Neural cell (in vitro differentiated cells): ENCODE data around the gene ASPRV1.

Source experiments
- MXI1 ChIP-seq: fragments of 450-650 bp; conservative IDR thresholded peaks from 2 replicates; pipeline ENCODE4 v1.6.1; 2014; ENCODE audit warnings: antibody characterized with exemption, mild to moderate bottlenecking; ENCODE audit not compliant: poor library complexity, severe bottlenecking
- POLR2AphosphoS5 ChIP-seq: IDR thresholded peaks from 2 replicates; pipeline ENCODE4 v1.6.1; 2012
- SMC3 ChIP-seq: fragments of 450-650 bp; conservative IDR thresholded peaks from 2 replicates; pipeline ENCODE4 v1.6.1; 2014; ENCODE audit warnings: antibody characterized with exemption, mild to moderate bottlenecking, moderate library complexity; ENCODE audit not compliant: poor library complexity
- TAF1 ChIP-seq: IDR thresholded peaks from 2 replicates; pipeline ENCODE4 v1.6.1; 2012; ENCODE audit warnings: low read depth
- TF ChIP-seq, protein P1 (sequence below): fragments of 450-650 bp; IDR thresholded peaks from 2 replicates; pipeline ENCODE4 v1.5.1; 2014; ENCODE audit warnings: antibody characterized with exemption, mild to moderate bottlenecking, moderate library complexity; ENCODE audit not compliant: poor library complexity, severe bottlenecking
- TF ChIP-seq, protein P2 (sequence below): IDR thresholded peaks from 2 replicates; pipeline ENCODE4 v1.6.1; 2012; ENCODE audit warnings: borderline replicate concordance

DNA sequence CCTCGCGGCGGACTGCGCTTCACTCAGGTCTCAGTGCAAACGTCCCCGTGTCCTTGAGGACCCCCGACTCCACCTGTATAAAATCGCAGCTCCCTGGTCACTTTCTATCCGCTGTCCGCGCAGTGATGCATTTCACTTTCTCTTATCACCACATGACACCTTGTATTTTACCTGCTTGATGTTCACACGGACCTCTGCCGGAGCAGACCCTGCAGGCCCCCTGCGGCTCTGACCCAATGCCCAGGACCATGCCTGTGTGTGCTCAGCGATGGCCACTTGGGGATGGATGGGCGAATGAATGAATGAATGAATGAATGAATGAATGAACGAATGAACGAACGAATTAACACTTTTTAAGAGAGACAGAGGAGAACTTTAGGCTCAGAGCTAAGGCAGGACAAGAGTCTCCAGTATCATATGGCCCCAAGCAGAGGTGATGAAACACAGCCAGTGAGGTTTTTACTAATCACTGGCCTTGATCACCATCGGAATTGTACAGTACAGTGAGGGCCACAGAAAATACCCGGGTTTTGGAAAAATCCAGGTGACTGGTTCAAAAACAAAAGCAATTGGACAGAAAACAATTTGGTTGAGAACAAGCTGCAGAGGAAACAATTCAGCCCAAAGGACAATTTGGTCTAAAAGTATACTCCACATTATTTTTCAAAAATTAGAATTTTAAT is 12.3 kb downstream of the ASPRV1 start:
- TF ChIP-seq, protein P1, sequence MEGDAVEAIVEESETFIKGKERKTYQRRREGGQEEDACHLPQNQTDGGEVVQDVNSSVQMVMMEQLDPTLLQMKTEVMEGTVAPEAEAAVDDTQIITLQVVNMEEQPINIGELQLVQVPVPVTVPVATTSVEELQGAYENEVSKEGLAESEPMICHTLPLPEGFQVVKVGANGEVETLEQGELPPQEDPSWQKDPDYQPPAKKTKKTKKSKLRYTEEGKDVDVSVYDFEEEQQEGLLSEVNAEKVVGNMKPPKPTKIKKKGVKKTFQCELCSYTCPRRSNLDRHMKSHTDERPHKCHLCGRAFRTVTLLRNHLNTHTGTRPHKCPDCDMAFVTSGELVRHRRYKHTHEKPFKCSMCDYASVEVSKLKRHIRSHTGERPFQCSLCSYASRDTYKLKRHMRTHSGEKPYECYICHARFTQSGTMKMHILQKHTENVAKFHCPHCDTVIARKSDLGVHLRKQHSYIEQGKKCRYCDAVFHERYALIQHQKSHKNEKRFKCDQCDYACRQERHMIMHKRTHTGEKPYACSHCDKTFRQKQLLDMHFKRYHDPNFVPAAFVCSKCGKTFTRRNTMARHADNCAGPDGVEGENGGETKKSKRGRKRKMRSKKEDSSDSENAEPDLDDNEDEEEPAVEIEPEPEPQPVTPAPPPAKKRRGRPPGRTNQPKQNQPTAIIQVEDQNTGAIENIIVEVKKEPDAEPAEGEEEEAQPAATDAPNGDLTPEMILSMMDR, result no peak
- TF ChIP-seq POLR2AphosphoS5, result no peak
- TF ChIP-seq, protein P2, sequence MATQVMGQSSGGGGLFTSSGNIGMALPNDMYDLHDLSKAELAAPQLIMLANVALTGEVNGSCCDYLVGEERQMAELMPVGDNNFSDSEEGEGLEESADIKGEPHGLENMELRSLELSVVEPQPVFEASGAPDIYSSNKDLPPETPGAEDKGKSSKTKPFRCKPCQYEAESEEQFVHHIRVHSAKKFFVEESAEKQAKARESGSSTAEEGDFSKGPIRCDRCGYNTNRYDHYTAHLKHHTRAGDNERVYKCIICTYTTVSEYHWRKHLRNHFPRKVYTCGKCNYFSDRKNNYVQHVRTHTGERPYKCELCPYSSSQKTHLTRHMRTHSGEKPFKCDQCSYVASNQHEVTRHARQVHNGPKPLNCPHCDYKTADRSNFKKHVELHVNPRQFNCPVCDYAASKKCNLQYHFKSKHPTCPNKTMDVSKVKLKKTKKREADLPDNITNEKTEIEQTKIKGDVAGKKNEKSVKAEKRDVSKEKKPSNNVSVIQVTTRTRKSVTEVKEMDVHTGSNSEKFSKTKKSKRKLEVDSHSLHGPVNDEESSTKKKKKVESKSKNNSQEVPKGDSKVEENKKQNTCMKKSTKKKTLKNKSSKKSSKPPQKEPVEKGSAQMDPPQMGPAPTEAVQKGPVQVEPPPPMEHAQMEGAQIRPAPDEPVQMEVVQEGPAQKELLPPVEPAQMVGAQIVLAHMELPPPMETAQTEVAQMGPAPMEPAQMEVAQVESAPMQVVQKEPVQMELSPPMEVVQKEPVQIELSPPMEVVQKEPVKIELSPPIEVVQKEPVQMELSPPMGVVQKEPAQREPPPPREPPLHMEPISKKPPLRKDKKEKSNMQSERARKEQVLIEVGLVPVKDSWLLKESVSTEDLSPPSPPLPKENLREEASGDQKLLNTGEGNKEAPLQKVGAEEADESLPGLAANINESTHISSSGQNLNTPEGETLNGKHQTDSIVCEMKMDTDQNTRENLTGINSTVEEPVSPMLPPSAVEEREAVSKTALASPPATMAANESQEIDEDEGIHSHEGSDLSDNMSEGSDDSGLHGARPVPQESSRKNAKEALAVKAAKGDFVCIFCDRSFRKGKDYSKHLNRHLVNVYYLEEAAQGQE, result no peak
- TF ChIP-seq SMC3, result no peak
- TF ChIP-seq TAF1, result no peak
- TF ChIP-seq MXI1, result no peak
